SKM-1 (cell line): ENCODE measurements around the gene CALHM6.

ENCODE experiments used
- DNase-seq: peaks from one replicate; lab custom pipeline; 2025; ENCODE audit not compliant: unreplicated experiment; lab: John Stamatoyannopoulos, UW

Gene CALHM6

GRCh38 chr6:116461331-116461931, at the start of gene CALHM6:
Gene CALHM6 (plus strand): TSS chr6:116461375. CDS start chr6:116461930, 555 bp downstream.
- no peak for DNase-seq

DNA sequence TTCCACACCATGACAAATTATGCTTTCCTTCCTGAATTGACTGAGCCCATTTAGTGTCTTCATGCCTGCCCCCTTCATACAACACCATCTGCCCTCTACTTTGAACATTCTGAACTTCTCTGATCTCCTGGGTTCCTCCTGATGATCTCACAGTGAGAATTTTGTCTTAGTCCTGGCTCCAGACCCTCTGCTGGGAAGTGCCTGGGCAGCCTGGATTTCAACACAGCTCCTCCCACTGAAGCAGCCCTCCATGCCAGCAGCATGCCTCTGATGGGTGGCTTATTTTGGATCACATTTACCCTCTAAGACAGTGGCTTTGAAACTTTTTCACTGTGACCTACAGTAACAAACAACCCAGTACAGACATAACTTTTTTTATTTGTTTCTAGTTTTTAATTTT, 48.9 kb upstream of the CALHM6 start:
- DNase-seq = no peak

DNA sequence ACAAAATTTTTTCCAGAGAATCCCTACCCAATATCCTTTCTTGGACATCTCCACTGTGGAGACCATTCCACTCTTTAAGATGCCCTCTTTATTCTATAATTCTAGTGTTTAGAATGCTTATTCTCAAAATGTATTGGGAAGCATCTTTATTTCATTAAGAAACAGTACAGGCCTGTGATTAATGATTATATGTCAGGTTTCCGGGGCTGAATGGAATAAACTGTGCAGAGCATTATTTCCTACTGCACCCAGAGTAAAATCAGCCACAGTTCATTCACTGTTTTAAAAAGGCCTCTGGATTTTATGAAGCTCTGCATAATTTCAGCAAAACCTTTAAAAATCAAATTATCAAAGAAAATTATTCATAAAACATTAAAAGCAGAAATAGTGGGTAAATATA, 47.8 kb upstream of the CALHM6 start:
- no peak for DNase-seq

GRCh38 chr6:116417661-116418060, 43.5 kb upstream of the CALHM6 start:
- DNase-seq = no peak

- no peak for DNase-seq
These were observed 41.9 kb upstream of the CALHM6 start for GRCh38 chr6:116419069-116419786.

DNA sequence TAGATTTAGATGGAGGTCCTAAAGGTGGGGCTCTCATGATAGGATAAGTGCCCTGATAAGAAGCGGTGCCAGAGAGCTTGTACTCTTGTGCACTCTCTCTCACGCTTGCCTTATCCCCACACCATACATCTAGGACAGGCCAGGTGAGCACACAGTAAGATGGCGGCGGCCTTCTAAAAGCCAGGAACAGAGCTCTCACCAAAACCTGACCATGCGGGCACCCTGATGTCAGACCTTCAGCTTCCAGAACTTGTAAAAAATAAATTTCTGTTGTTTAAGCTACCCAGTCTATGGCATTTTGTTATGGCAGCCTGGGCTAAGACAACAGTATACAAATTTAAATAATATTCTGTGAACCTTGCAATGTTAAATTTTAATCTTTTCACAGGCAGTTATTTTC, 40.8 kb upstream of the CALHM6 start:
- no peak for DNase-seq

DNA sequence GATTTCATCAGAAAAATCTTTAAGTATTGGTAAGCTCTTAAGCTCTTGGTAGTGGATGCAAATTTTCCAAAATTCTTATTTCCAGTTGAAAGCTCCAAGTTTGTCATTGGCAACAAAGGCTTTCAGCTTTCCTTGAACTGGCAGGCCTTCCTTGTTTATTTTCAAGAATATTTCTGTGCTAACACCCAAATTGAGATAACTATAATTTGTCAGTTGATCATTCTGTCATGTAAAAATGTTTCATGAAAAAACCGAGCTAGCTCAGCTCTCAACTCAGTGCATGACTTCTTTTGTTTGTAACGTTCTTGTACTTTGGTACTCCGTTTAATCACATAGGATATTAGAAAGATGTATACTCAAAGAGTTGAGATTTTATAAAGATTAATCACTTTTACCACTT, 38.9 kb upstream of the CALHM6 start:
- DNase-seq = no peak

- no peak for DNase-seq
These were observed 37.2 kb upstream of the CALHM6 start for GRCh38 chr6:116424001-116424400.

DNA sequence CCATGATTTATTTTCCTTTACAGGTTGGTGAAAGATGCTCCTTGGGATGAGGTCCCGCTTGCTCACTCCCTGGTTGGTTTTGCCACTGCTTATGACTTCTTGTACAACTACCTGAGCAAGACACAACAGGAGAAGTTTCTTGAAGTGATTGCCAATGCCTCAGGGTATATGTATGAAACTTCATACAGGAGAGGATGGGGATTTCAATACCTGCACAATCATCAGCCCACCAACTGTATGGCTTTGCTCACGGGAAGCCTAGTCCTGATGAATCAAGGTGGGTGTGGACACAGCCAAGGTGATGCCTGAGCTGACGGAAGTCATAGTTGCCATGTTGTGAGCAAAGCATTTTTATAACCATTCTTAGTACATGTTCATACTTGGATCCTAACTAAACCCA, 34.6 kb upstream of the CALHM6 start:
- DNase-seq = no peak

GRCh38 chr6:116429111-116429510, 32.1 kb upstream of the CALHM6 start:
- no peak for DNase-seq

GRCh38 chr6:116430860-116431259, 30.3 kb upstream of the CALHM6 start:
- DNase-seq = no peak

DNA sequence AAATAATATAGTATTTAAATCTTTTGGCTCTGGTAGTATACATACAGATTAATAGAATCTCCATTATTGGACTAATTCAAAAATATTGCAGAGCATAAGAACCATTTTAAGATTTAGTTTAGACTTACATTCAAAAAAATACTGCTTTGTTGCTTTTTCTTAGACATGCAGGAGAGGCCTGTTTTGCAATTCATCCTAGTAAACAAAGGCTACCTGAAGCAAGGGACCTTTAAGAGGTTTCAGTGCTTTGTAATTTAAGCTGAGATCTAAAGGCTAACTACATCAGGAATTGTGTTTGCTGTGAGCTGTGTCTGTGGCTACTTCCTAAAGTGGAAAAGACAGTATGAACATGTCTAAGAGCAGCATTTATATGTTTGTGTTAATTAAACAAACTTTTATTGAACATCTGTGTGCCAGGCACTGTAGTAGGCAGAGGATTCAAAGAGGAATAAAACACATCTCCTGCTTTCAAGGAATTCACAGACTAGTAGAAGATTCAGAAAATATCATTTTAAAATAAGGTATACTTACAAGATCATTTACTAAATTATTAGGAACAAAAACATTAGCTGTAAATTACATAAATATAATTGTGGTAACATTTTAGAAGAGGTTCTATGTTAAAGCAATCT, 29.1 kb upstream of the CALHM6 start:
- DNase-seq = no peak

GRCh38 chr6:116433206-116433712, 27.9 kb upstream of the CALHM6 start:
- no peak for DNase-seq

GRCh38 chr6:116434056-116434725, 27.0 kb upstream of the CALHM6 start:
- DNase-seq = no peak

GRCh38 chr6:116436586-116436985, 24.6 kb upstream of the CALHM6 start:
- DNase-seq = no peak

DNA sequence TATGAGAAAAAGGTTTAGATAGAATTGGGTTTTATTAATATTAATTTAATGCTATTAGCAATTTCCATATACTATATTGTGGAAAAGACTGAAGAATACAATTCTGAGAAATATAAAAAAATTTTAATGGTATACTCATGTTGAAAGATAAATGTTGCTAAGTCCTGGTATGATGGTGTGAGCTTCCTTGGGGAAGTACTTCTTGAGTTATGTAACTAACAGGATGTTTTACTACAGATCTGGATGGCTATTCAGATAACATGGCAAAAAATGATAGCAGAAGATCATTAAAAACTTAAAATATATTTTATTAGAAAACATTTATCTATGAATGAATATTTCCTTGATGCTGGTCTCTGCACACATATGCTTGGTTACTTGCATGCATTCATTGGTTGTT, 23.5 kb upstream of the CALHM6 start:
- DNase-seq = no peak

DNA sequence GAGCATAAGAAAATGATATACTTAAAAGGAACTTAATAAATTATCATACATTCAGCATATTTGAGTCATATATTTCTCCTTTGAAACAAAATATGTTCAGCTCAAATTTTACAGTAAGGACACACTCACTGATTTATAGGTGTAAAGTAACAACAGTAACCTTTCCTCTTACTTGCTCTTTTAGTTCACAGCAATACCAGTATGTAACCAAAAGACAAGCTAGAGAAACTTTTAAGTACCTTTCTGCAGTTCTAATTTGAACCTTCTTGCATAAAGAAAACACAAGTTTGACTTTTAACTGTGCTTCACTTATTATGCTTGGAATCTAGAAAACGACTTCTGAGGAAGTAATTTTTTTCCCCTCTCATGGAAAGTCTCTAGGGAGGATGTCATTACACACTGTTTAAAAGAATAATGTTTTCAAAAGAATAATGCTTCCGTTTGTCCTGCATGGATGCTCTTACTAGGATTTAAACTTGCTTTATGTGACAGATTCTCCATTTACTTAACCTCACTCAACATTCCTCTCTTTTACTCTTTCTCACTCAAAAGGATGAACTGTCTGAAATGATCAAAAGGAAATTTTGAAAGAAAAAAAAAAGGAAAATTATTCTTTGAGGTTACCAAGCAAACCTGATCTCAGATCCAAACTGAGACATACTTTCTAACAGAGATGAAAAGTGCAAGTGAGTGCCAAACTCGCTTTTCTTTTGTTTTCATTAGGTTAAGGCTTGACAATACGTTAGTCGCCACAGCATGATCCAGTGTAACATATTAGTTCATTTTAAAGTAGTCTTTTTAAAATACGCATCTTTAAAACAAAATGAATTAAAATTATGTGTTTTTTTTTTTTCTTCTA, 22.4 kb upstream of the CALHM6 start:
- no peak for DNase-seq

DNA sequence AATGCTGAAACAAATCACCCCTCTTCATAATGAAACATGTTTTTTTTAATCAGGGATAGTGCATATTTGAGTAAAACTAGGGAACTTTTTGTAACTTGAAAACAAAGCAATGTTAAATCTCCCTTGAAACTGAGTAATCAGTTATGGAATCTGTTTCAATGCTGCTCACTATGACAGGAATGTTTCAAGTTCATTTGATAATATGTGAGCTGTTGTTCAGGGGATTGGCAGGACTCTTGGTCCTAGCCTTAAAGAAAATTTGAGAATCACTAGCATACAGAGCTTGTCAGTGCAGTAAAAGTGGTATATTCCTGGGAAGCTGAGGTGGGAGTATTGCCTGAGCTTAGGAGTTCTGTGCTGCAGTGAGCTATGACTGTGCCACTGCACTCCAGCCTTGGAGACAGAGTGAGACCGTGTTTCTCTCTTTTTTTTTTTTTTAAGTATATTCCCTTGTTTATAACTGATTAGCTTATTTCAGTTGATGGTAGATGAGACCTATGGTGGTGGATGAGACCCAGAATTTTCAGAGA, 21.6 kb upstream of the CALHM6 start:
- DNase-seq = no peak

DNA sequence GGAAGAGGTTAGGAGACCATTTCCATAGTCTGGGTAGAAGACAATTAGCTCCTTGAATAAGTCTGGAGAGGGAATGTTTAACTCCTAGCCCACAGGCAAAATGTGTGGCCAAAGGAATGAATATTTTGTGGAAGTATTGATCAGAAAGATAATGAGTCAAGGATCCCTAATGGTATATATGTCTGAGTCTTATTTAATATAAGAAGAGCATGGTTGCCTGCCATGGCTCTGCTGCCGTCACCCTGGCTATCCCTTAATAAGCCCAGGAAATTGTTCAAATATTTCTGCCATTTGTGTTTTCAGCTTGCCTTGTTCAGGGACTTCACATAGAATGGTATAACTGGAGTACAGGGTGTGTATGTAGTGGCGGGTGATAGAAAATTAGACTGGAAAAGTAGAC, 18.1 kb upstream of the CALHM6 start:
- no peak for DNase-seq

- peak; percentile 36 for DNase-seq
These were observed 17.1 kb upstream of the CALHM6 start for GRCh38 chr6:116444092-116444491.

DNA sequence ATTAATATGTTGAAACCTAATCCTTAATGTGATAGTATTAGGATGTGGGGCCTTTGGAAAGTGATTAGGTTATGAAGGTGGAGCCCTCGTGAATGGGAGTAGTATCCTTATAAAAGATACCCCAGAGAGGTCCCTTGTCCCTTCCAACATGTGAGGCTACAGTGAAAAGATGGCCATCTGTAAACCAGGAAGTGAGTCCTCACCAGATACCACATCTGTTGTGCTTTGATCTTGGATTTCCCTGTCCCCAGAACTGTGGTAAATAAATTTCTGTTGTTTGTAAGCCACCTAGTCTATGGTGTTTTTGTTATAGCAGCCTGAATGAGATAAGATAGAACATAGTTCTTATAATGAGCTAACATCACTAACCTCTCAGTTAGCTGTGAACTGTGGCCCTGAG, 16.6 kb upstream of the CALHM6 start:
- no peak for DNase-seq
